Upper lobe of left lung (tissue), 6 donors: ENCODE measurements around the gene SLC66A2. TPM values are rescaled to one million over a fixed set of nuclear protein-coding genes. Genes with fewer than 3 reads are reported as not detected.

ENCODE experiments used
- ATAC-seq, 2 donors: fragments of 200-7000 bp; cut with Tn5 transposase; one replicate each; pipeline ENCODE4 v1.9.1; 2022; ENCODE audit warnings: mild to moderate bottlenecking in 2 of 2, moderate library complexity in 2 of 2; ENCODE audit not compliant: low FRiP score in 2 of 2
- DNase-seq, 2 donors: peaks; one replicate each; pipeline ENCODE4 v3.0.0-alpha.2; 2019 to 2020
- H3K27ac ChIP-seq, 4 donors: fragments of 200-600 bp; sonication (generic); one replicate each; pipeline ENCODE4 v1.5.1; 2016 to 2019
- H3K27me3 ChIP-seq, 4 donors: fragments of 200-600 bp; sonication (generic); one replicate each; pipeline ENCODE4 v1.5.1; 2017 to 2019
- H3K36me3 ChIP-seq, 4 donors: fragments of 200-600 bp; sonication (generic); one replicate each; pipeline ENCODE4 v1.5.1; 2016 to 2019
- H3K4me1 ChIP-seq, 4 donors: fragments of 200-600 bp; sonication (generic); one replicate each; pipeline ENCODE4 v1.5.1; 2018 to 2019
- H3K4me3 ChIP-seq, 4 donors: fragments of 200-600 bp; sonication (generic); one replicate each; pipeline ENCODE4 v1.5.1; 2017 to 2019; ENCODE audit warnings: mild to moderate bottlenecking in 2 of 4, moderate library complexity in 1 of 4
- H3K9me3 ChIP-seq, 4 donors: fragments of 200-600 bp; sonication (generic); one replicate each; pipeline ENCODE4 v1.5.1; 2018 to 2019
- EP300 ChIP-seq, 4 donors: sonication (generic); formaldehyde crosslinking; IDR thresholded peaks; one replicate each; pipeline ENCODE4 v1.5.1; 2017; ENCODE audit warnings: antibody characterized with exemption in 4 of 4, control low read depth in 2 of 4
- POLR2A ChIP-seq, 4 donors: fragments of 450-650 bp; IDR thresholded peaks; one replicate each; pipeline ENCODE4 v1.5.1; 2016 to 2017; ENCODE audit warnings: antibody characterized with exemption in 4 of 4, mild to moderate bottlenecking in 2 of 4
- POLR2AphosphoS5 ChIP-seq, 2 donors: sonication (generic); formaldehyde crosslinking; IDR thresholded peaks; one replicate each; pipeline ENCODE4 v1.5.1; 2017; ENCODE audit warnings: antibody characterized with exemption in 2 of 2
- WGBS, 2 donors: methylation state at CpG; one replicate each; pipeline ENCODE4 v1.1.5; 2017 to 2018; 5-methylcytosine and 5-hydroxymethylcytosine counted together
- total RNA-seq, 6 donors: library from RNA; depleted of rRNA in 4 of 6; stranded (reverse); fragments of >200 nt in 4 of 6; gene quantifications; one replicate each; pipeline versions ENCODE4 v1.1.0 to v1.2.1, GENCODE V29; 2016 to 2021
- TF ChIP-seq, protein P1 (sequence below), 6 experiments: fragments of 450-650 bp in 4 of 6; fragments of 200-600 bp in 2 of 6; sonication (generic) in 2 of 6; IDR thresholded peaks; one replicate each; pipeline ENCODE4 v1.5.1; 2016 to 2019; ENCODE audit warnings: antibody characterized with exemption in 6 of 6
- donor health status: DM: no; HTN: no; CAD: no; lungs with moderate emphysema.
- donor health status: DM: no; HTN: yes; CAD: no; lungs with severe emphysema.

The SLC66A2 gene
- total RNA-seq, 6 donors from 2014 or later, result 37.6 to 90.7 (median 66.5) TPM

DNA sequence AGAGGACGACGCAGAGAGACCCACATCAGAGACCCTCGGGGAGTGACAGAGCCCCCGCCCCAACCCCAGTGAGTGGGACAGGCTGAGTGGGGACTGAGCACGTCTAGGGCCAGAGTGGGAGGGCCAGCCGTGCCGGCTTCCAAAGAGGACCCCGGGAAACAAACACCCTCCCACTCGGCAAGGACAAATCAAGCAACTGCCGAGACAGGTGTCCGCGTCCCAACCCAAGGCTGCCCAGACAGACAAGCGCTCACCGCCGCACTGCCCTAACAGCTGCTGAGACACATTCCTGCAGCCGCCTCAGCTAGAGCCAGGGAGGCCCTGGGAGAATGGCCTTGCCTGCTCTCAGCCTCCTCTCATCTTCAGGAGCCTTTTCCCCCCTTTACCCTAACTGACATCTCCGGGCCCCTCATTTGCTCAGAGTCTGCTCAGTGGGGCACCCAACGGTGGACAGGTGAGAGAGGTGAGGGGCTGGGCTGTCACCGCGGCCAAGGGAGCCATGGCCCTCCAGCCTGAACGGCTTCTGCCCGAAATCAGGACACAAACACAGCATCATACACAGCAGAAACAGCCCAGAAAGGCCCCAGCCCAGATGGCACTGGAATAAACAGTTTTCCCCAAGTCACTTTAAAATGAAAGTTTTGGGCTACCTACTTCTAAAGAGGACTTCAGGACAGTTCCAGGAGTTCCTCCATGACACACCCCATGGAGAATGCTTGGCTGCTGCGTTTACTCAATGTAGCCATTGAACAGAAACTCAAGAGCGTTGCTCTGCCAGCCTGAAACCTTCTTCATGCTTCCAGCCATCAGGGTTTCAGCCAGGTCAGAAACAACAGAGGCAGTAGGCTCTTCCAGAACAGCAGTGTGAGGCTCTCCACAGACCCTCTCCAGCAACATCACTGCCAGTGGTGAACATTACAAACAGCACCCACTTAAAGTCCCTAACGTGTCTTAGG, 23.6 kb downstream of the SLC66A2 start:
- Histone ChIP-seq H3K4me3 (no peak overlapping the region), H3K4me1 (peaks cover 0 to 18% (median 0%) of the 10 kb centered on the region in 4 donors), H3K9me3 (peaks cover 18 to 25% (median 20%) of the 10 kb centered on the region in 4 donors), H3K27ac (no peak overlapping the region), H3K36me3 (peaks cover 6 to 57% (median 15%) of the 10 kb centered on the region in 4 donors), H3K27me3 (no peaks in the 10 kb centered on the region)
- DNase-seq (peak in 1 of 2 donors; percentile 16), ATAC-seq (peak in 1 of 2 donors; percentile 19)
- whole genome bisulfite sequencing, 2 donors, result 90 to 91% methylated on average over 13 to 25 of the region's 25 CpGs
- TF ChIP-seq POLR2AphosphoS5 (IDR thresholded peaks at IDR 0.05) (no peak), POLR2A (IDR thresholded peaks at IDR 0.05) (no peak), EP300 (IDR thresholded peaks at IDR 0.05) (no peak)
- TF ChIP-seq, protein P1, sequence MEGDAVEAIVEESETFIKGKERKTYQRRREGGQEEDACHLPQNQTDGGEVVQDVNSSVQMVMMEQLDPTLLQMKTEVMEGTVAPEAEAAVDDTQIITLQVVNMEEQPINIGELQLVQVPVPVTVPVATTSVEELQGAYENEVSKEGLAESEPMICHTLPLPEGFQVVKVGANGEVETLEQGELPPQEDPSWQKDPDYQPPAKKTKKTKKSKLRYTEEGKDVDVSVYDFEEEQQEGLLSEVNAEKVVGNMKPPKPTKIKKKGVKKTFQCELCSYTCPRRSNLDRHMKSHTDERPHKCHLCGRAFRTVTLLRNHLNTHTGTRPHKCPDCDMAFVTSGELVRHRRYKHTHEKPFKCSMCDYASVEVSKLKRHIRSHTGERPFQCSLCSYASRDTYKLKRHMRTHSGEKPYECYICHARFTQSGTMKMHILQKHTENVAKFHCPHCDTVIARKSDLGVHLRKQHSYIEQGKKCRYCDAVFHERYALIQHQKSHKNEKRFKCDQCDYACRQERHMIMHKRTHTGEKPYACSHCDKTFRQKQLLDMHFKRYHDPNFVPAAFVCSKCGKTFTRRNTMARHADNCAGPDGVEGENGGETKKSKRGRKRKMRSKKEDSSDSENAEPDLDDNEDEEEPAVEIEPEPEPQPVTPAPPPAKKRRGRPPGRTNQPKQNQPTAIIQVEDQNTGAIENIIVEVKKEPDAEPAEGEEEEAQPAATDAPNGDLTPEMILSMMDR (IDR thresholded peaks at IDR 0.05), result no peak

DNA sequence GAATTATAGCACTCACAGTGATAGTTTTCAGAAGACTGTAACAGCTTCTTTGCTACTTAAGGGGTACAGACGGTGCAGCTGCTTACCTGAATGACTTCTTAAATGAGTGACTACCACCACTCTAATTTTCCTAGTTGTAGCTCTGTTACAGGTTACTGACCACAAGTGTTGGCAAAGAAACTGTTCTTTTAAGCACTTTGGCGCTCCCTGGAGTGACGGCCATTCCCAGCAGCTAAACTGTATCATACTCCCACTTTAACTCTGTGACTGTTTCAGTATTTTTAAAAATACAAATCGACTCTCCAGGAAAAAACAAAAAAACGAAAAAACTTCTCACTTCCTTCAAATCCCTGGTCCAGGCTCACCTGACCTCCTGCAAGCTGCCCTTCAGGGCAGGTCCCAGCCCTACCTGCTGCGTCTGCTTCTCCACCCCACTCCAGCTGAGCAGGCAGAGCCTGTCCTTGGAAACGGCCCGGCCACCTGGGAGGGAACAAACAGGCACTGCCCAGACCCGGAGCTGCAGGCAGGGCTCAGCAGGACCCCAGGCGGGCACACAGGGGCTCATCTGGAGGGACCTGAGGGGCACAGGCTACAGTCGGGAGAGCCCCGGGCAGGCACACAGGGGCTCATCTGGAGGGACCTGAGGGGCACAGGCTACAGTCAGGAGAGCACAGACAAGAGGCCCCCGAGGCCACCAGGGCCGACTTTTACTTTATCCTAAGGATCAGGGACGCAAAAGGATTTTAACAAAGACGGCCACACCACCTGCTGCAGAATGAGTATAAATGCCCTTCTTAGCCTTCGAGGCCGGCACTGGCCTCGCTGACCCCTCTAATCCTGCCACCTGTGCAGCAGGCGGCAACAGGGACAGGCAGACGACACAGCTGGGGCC, 24.5 kb downstream of the SLC66A2 start:
- TF ChIP-seq POLR2AphosphoS5 (IDR thresholded peaks at IDR 0.05) (no peak), POLR2A (IDR thresholded peaks at IDR 0.05) (no peak), EP300 (IDR thresholded peaks at IDR 0.05) (no peak)
- TF ChIP-seq, protein P1 (IDR thresholded peaks at IDR 0.05), result no peak
- H3K27me3 ChIP-seq, result no peaks in the 10 kb centered on the region
- H3K9me3 ChIP-seq, result peaks cover 16 to 19% (median 17%) of the 10 kb centered on the region in 4 donors
- 86 to 87% methylated on average over 19 to 21 of the region's 21 CpGs for WGBS, 2 donors
- peaks cover 0 to 18% (median 0%) of the 10 kb centered on the region in 4 donors for H3K4me1 ChIP-seq
- ATAC-seq (peak; percentile 6 to 13), DNase-seq (peak in 1 of 2 donors; percentile 20)
- H3K4me3 ChIP-seq, result no peak overlapping the region
- peaks cover 6 to 54% (median 15%) of the 10 kb centered on the region in 4 donors for H3K36me3 ChIP-seq
- H3K27ac ChIP-seq, result peak overlapping the region in 1 of 4 donors; percentile 30

DNA sequence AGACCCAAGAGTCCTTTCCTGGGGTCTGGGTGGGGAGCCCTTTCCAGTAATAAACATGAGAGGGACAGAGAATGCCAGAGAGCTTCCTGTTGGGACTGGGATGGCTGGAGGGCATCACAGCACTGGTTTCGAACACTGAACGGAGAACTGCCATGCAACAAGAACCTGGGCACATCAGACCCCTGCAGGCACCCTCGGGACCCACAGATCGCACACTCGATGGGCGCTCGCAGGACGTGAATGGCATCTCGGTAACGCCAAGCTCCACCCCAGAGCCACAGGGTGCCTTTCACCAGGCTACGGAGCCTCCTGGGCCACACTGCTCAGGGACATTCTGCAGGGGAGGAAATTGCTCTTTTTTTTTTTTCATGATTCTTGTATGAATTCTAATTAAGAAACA, 25.1 kb downstream of the SLC66A2 start:
- TF ChIP-seq POLR2AphosphoS5 (IDR thresholded peaks at IDR 0.05), result no peak
- ATAC-seq (no peak), DNase-seq (peak in 1 of 2 donors; percentile 18)
- no peaks in the 10 kb centered on the region for H3K27me3 ChIP-seq
- peaks cover 0 to 18% (median 0%) of the 10 kb centered on the region in 4 donors for H3K4me1 ChIP-seq
- peaks cover 16 to 19% (median 17%) of the 10 kb centered on the region in 4 donors for H3K9me3 ChIP-seq
- H3K27ac ChIP-seq, result peak overlapping the region in 1 of 4 donors; percentile 30
- H3K36me3 ChIP-seq, result peaks cover 6 to 50% (median 15%) of the 10 kb centered on the region in 4 donors
- no peak overlapping the region for H3K4me3 ChIP-seq
- 87 to 93% methylated on average over 11 of the region's 11 CpGs for WGBS, 2 donors

DNA sequence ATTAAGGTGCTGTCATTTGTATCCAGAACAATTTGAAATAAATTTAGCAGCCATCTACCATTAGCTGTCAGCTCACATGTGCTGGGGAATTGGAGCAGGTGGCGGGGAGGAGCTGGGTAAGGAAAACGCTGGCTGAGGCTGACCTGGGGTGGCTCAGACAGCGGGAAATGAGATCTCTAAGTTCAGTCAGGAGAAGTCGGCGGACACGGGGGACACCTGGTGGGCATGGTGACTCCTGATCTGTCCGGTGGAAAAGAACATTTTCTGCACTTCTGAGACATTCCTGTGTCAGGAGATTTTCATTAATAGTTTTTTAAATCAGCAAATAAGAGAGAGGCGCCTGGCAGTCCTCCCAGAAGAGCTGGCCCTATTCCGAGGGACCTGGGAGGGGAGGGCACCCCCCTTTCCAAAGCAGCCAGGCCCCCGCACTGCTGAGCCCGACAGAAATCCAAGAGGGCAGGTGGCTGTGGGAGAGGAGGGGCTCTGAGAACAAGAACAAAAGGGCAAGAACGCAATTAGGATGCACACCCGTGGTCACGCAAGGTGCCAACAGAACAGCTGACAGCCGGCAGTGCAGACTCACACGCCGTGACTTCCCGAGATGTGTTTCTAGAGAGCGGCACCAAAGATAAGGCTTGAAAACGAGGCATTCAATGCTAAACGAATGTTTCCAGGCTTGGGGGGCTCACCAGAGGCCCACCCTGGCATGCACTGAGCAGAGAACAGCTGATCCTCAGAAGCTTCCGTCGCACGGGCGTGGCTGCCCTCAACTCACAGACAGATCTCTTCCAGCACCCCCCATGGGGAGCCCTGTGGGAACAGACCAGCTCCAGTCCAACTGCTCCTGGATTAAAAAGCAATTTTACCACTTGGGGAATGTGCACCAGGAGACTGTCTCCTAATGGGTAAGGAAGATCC, 26.4 kb downstream of the SLC66A2 start:
- H3K9me3 ChIP-seq, result peaks cover 10 to 14% (median 12%) of the 10 kb centered on the region in 4 donors
- TF ChIP-seq EP300 (IDR thresholded peaks at IDR 0.05) (no peak), POLR2A (IDR thresholded peaks at IDR 0.05) (no peak), POLR2AphosphoS5 (IDR thresholded peaks at IDR 0.05) (no peak)
- TF ChIP-seq, protein P1 (IDR thresholded peaks at IDR 0.05), result peak in 1 of 6 experiments; percentile 10
- no peak overlapping the region for H3K27ac ChIP-seq
- DNase-seq, result peak in 1 of 2 donors; percentile 18
- ATAC-seq, result peak in 1 of 2 donors; percentile 23
- peaks cover 6 to 49% (median 15%) of the 10 kb centered on the region in 4 donors for H3K36me3 ChIP-seq
- H3K27me3 ChIP-seq, result no peaks in the 10 kb centered on the region
- WGBS, 2 donors, result 63 to 81% methylated on average over 21 to 25 of the region's 25 CpGs
- H3K4me3 ChIP-seq, result no peak overlapping the region
- H3K4me1 ChIP-seq, result peaks cover 0 to 18% (median 0%) of the 10 kb centered on the region in 4 donors
